Measurements from ENCODE around the gene TMEM45A.
"Not testable (repeated sequence)": the region's sequence is repeated elsewhere in the genome, so short reads cannot be mapped to it uniquely, and the experiment has no call there.

TMEM45A gene

GRCh38 chr3:100536093-100536492 lies 43.7 kb downstream of the TMEM45A start:
- DNase-seq: no peak

GRCh38 chr3:100537646-100538338 lies 45.4 kb downstream of the TMEM45A start:
- no peak for DNase-seq

GRCh38 chr3:100538339-100538706 lies 45.9 kb downstream of the TMEM45A start:
- no peak for DNase-seq

- no peak for DNase-seq
Measured at GRCh38 chr3:100540791-100541334, 48.4 kb downstream of the TMEM45A start.

DNA sequence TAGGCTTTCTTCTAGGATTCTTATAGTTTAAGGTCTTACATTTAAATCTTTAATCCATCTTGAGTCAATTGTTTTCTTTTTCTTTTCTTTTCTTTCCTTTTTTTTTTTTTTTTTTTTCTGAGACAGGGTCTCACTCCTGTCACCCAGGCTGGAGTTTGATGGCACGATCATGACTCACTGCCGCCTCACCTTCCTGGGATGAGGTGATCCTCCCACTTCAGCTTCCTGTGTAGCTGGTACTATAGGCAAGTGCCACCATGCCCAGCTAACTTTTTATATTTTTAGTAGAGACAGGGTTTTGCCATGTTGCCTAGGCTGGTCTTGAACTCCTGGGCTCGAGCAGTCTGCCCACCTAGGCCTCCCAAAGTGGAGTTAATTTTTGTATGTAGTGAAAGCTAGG lies 49.0 kb downstream of the TMEM45A start:
- DNase-seq: not testable (repeated sequence)

- DNase-seq: no peak
Measured at GRCh38 chr3:100545371-100545770, 53.0 kb downstream of the TMEM45A start.

DNA sequence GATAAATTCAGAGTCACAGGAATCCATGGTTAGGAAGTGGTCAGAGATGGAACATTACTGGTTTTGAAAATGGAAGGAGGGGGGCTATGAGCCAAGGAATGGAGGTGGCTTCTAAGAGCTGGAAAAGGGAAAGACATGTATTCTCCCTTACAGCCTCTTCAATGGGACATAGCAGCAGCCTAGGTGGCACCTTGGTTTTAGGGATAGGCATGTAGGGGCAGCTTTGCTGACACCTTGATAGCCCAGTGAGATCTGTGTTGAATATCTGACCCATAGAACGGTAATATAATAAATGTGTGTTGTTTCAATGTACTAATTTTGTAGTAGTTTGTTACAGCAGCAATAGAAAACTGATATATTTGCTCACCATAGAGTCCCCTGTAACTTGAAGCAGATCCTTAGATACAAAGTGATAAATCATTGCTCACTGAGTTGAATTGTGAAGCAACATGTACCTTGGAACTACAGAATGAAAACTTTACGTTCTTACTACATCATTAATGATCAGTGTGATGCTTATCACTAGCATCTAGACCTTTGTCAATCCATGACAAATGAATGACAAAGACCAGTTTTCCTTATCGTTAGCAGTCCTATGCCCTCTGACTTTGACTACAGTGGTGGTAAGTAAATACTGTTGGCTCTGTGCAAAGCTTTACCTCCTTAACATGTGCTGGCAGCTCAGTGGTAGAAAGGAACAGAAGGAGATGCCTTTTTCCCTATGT lies 53.8 kb downstream of the TMEM45A start:
- no peak for DNase-seq

DNA sequence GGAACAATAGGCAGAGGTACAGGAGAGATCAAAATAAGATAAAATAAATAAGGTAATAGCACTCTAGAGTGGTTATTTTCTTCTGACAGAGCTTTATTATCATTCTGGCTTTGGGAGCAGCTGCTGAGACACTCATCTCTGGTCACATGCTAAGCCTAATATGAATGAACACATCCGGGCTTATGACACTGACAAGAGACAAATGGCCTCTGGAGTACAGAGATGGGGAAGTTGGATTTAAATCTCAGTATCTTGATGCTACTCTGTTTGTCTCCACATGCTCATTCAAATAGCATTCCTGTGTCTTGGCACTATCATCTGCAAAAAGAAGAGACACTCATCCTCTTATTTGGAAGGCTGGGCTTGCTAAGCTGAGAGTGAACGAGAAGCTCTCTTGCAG lies 55.6 kb downstream of the TMEM45A start:
- DNase-seq: no peak

DNA sequence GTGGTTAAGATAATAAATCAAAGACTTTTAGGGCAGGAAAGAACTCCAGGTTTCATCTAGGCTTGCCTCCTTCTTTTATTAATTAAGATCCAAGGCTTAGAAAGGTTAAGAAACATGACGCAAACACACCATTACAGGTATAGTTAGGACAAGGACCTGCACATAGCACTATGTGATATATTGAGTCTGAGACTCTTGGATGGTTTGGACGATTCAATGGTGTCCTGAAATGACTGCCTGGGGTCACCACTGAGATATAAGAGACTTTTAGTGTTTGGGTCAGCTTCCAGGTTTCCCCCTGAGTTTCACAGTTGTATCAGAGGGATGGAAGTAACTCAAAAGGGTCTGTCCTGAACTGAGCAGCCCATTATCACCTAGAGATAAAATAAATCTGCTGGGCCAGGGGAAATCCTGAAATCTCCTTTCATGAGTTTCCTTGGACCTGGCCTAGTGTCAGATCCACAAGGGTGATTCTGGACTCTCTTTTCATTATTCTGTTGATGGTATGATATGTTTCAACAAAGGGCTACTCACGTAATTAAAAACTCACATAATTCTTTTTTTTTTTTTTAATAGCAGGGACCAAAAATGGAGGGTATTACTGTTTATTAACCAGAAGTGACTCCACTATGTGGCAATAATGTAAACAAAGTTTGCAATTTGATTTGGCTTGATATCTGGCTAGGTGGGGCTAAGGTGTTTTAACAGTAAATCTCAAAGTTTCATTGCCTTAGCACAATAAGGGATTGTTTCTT lies 61.4 kb downstream of the TMEM45A start:
- no peak for DNase-seq

DNA sequence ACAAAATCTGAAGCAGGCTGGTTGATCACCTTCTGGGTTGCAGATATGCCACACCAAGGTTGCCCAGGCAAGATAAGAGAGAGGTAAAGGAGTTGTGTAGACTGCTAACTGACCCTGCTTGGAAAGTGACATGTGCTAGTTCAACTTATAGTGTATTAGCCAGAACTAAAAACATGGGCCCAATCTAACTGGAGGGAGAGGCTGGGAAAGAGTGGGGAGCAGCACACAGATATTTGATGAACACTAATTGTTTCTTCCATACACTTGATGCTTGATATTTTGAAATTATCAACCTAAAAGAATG lies 61.9 kb downstream of the TMEM45A start:
- DNase-seq: no peak

DNA sequence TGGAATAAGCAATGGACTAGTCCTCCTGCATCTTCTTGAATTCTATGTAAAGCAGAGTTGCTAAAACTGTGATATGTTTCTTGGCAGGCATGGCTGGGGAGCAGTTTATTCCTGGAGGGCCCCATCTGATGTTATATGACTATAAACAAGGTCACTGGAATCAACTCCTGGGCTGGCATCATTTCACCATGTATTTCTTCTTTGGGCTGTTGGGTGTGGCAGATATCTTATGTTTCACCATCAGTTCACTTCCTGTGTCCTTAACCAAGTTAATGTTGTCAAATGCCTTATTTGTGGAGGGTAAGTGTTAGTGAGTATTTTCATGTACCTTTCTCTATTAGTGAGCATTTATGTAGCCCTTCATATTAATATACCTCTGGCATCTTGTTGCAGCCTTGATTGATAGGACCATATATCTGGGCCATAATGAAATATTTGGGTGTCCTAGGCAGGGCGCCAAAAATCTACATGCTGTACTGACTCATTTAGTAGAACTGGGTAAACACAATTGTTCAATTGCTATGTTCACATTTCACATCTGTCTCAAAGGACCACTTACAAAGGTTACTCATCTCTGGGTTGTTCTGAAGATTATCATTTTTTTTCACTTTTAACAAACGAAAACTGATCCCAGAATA lies 64.4 kb downstream of the TMEM45A start:
- DNase-seq: no peak

DNA sequence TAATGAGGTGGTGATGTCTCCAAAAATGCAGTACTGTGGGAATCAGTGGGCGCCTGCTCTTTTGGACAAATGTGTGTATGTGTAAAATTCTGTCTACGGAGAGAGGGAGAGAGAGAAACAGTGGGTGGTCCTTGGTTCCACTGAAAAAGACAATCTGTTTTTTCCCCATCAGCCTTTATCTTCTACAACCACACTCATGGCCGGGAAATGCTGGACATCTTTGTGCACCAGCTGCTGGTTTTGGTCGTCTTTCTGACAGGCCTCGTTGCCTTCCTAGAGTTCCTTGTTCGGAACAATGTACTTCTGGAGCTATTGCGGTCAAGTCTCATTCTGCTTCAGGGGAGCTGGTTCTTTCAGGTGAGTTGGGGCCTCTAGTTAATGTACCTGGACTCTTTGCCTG lies 65.8 kb downstream of the TMEM45A start:
- DNase-seq: no peak

DNA sequence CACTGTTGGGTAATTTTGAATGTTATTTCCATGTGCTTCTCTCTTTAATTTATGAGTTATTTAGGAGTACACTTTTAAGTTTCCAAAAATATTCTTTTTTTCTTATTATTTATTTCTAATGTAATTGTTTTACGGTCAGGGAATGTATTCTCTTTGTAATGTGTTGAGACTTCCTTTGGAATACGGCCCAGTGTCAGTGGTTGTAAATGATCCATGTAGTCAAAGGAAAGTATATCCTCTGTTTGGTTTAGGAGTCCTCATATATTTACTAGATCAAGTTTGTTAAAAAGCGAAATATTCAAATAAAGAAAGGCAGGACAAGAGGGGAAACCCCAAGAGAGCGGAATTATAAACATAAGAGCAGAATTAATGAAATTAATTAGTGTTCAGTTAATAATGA lies 68.0 kb downstream of the TMEM45A start:
- no peak for DNase-seq

GRCh38 chr3:100561459-100562158 lies 69.2 kb downstream of the TMEM45A start:
- no peak for DNase-seq

- no peak for DNase-seq
Measured at GRCh38 chr3:100562224-100562857, 69.9 kb downstream of the TMEM45A start.

- DNase-seq: no peak
Measured at GRCh38 chr3:100563228-100563627, 70.8 kb downstream of the TMEM45A start.

GRCh38 chr3:100563652-100564211 lies 71.3 kb downstream of the TMEM45A start:
- no peak for DNase-seq

DNA sequence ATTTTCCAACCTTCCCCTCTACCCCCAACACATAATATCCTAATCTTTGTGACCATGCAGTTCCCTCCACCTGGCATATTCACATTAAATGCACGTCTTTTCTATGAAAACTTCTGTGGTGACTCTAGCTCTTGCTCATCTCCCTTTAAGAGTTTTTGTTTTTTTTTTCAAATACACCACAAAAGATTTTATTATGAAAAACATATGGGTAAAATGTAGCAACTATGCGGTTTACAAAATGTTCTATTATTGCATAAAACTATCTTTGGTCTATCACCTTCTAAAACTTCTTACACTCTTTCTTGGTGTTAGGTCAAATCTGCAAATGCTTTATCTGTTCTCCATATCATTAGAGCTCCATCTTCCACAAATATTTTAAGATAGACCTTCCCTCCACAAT lies 78.4 kb downstream of the TMEM45A start:
- no peak for DNase-seq

- DNase-seq: no peak
Measured at GRCh38 chr3:100574536-100574935, 82.1 kb downstream of the TMEM45A start.

DNA sequence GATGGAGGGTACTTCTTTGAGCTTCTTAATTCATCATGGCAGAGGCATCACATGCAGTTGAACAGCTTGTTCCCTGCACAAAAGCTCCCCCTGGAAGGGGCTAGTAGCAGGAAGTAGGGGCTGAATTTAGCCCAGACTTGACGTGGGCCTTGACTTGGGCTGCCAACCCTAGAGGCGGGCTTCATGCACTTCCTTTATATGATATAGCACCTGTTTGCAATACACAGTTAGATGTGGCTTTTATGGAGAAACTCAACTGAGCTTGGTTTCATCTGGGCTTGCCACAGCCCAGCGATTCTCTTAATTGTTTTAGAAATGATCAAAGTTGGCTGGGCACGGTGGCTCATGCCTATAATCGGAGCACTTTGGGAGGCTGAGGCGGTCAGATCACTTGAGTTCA lies 83.3 kb downstream of the TMEM45A start:
- DNase-seq: no peak

DNA sequence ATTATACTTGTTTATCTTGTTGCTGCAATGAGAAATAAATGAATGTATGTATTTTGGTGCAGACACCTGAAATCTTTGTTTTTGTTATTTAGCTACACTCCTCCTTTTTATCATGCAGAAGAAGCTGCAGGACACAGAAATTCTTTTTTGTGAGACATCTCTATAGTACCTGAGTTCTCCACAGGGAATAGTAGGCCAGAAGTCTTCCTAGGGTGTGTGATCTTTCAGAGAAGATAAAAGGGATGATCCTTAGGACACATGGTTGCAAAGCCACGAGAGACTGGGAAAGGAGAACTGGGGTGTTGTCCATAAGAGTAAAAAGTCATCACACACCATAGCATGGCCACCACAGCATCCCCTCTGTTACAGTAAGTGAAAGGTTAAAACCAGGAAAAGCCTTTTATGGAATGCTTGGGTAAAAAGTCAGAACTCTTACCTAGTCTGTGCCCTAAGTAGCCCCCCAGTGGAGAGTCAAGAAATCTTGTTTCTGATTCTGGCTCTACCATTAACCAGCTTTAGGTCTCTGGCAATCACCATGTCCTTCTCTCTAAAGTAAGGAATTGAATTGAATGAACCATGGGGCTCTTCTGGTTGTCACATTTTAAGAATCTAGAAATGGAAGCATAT lies 85.1 kb downstream of the TMEM45A start:
- no peak for DNase-seq

Data from KG1 (cell line).